Measurements from ENCODE around the gene PTPRF.

- TF ChIP-seq CTCF (IDR thresholded peaks at IDR 0.05) (no peak), POLR2A (IDR thresholded peaks at IDR 0.05) (no peak)
Measured at GRCh38 chr1:43537423-43538142, 6.9 kb downstream of the PTPRF start.

All from lower leg skin (tissue), 3 donors.